ENCODE data around the gene FER1L5. TPM values are rescaled to one million over a fixed set of nuclear protein-coding genes. Genes with fewer than 3 reads are reported as not detected.

FER1L5 gene
- total RNA-seq, 1 experiment from 2014 or later: 1.2 TPM

GRCh38 chr2:96633641-96634040 lies 8.9 kb upstream of the FER1L5 start:
- Histone ChIP-seq H3K36me3 (ENCODE audit: insufficient read depth, low read length, poor library complexity, severe bottlenecking) (peaks cover 50% of the 10 kb centered on the region), H3K4me1 (ENCODE audit: insufficient read depth, low read length, poor library complexity, severe bottlenecking) (peaks cover 20% of the 10 kb centered on the region), H3K9me3 (ENCODE audit: low read depth, low read length, poor library complexity, severe bottlenecking) (no peaks in the 10 kb centered on the region), H3K27me3 (replicated peaks; ENCODE audit: insufficient read depth, low read depth, low read length, poor library complexity) (no peaks in the 10 kb centered on the region), H3K27ac (ENCODE audit: low read depth, low read length, poor library complexity, severe bottlenecking) (no peak overlapping the region), H3K4me3 (ENCODE audit: low read depth, low read length, poor library complexity, severe bottlenecking) (no peak overlapping the region)
- POLR2A ChIA-PET (ENCODE audit: low non-redundant PET): interaction anchor here (0.5 kb wide), 1 partner anchor 33 kb away, joined by 5 read pairs; no protein-coding TSS in a partner anchor
- BruUV-seq (replicated peaks): no TSS peak
- TF ChIP-seq EZH2 (IDR thresholded peaks at IDR 0.05; ENCODE audit: borderline replicate concordance, low read depth, low read length, poor library complexity, severe bottlenecking): no peak
- no peak for TF ChIP-seq CTCF (conservative IDR thresholded peaks at IDR 0.05; ENCODE audit: low read depth, low read length)
- intact Hi-C loops (cut with micrococcal nuclease; ENCODE audit: unreplicated experiment): no loop called here
- DNase-seq (ENCODE audit: low spot score): no peak
- CTCF ChIA-PET: no interaction called here

DNA sequence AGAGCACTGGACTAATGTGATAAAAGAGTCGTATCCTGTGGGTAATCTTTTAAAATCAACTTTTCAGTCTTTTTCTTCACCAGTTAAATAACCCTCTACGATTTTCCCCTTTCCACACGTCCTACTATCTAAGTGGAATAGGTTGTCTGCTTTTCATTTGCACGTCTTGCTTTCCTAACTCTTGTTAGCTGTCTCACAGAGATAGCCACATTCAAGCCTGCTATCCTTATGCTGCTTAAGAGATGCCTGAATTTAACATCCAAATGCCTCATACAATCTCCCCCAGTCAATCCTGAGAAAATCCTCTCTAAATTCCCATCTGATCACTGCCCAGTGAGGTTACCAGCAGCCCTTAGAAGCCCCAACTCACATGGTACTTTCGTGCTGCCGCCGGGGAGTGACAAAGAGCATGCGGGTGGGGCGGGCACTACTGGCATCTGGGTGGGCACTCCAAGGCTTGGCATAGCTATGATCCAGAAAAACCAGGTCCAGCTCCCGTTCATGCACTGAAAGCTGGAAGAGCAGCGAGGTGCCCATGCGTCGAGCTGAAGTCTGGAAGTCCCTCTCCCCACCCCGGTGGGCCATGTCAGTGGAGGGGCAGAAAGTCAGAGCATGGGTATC lies 5.9 kb upstream of the FER1L5 start:
- H3K36me3 ChIP-seq (ENCODE audit: insufficient read depth, low read length, poor library complexity, severe bottlenecking): peaks cover 21% of the 10 kb centered on the region
- POLR2A ChIA-PET (ENCODE audit: low non-redundant PET): no interaction called here
- BruUV-seq (replicated peaks): TSS peak; percentile 30
- DNase-seq (ENCODE audit: low spot score): peak; percentile 17
- H3K9me3 ChIP-seq (ENCODE audit: low read depth, low read length, poor library complexity, severe bottlenecking): no peaks in the 10 kb centered on the region
- CTCF ChIA-PET: no interaction called here
- H3K27ac ChIP-seq (ENCODE audit: low read depth, low read length, poor library complexity, severe bottlenecking): peak overlapping the region; percentile 82
- no peaks in the 10 kb centered on the region for H3K27me3 ChIP-seq (replicated peaks; ENCODE audit: insufficient read depth, low read depth, low read length, poor library complexity)
- H3K4me3 ChIP-seq (ENCODE audit: low read depth, low read length, poor library complexity, severe bottlenecking): peak overlapping the region; percentile 93
- TF ChIP-seq EZH2 (IDR thresholded peaks at IDR 0.05; ENCODE audit: borderline replicate concordance, low read depth, low read length, poor library complexity, severe bottlenecking): no peak
- TF ChIP-seq CTCF (conservative IDR thresholded peaks at IDR 0.05; ENCODE audit: low read depth, low read length): no peak
- H3K4me1 ChIP-seq (ENCODE audit: insufficient read depth, low read length, poor library complexity, severe bottlenecking): peaks cover 20% of the 10 kb centered on the region
- intact Hi-C loops (cut with micrococcal nuclease; ENCODE audit: unreplicated experiment): loop anchor here (5.0 kb wide), 2 partner anchors 111 to 126 kb away; partner anchors contain the start of gene CNNM4

GRCh38 chr2:96637385-96638143 lies 5.0 kb upstream of the FER1L5 start:
- Histone ChIP-seq H3K9me3 (ENCODE audit: low read depth, low read length, poor library complexity, severe bottlenecking) (no peaks in the 10 kb centered on the region), H3K4me1 (ENCODE audit: insufficient read depth, low read length, poor library complexity, severe bottlenecking) (peaks cover 23% of the 10 kb centered on the region), H3K36me3 (ENCODE audit: insufficient read depth, low read length, poor library complexity, severe bottlenecking) (peaks cover 21% of the 10 kb centered on the region), H3K4me3 (ENCODE audit: low read depth, low read length, poor library complexity, severe bottlenecking) (peak overlapping the region; percentile 93), H3K27ac (ENCODE audit: low read depth, low read length, poor library complexity, severe bottlenecking) (peak overlapping the region; percentile 82), H3K27me3 (replicated peaks; ENCODE audit: insufficient read depth, low read depth, low read length, poor library complexity) (no peaks in the 10 kb centered on the region)
- no TSS peak for BruUV-seq (replicated peaks)
- intact Hi-C loops (cut with micrococcal nuclease; ENCODE audit: unreplicated experiment): loop anchor here (5.0 kb wide), 2 partner anchors 110 to 125 kb away; partner anchors contain the start of gene CNNM4
- peak; percentile 61 for DNase-seq (ENCODE audit: low spot score)
- ChIA-PET POLR2A (ENCODE audit: low non-redundant PET) (interaction anchor here (0.7 kb wide), 1 partner anchor 69 kb away, joined by 4 read pairs; no protein-coding TSS in a partner anchor), CTCF (no interaction called here)
- TF ChIP-seq CTCF (conservative IDR thresholded peaks at IDR 0.05; ENCODE audit: low read depth, low read length) (no peak), EZH2 (IDR thresholded peaks at IDR 0.05; ENCODE audit: borderline replicate concordance, low read depth, low read length, poor library complexity, severe bottlenecking) (no peak)
